ENCODE results near the gene TANK.
"Not testable (repeated sequence)": the region's sequence is repeated elsewhere in the genome, so short reads cannot be mapped to it uniquely, and the experiment has no call there.

The TANK gene

DNA sequence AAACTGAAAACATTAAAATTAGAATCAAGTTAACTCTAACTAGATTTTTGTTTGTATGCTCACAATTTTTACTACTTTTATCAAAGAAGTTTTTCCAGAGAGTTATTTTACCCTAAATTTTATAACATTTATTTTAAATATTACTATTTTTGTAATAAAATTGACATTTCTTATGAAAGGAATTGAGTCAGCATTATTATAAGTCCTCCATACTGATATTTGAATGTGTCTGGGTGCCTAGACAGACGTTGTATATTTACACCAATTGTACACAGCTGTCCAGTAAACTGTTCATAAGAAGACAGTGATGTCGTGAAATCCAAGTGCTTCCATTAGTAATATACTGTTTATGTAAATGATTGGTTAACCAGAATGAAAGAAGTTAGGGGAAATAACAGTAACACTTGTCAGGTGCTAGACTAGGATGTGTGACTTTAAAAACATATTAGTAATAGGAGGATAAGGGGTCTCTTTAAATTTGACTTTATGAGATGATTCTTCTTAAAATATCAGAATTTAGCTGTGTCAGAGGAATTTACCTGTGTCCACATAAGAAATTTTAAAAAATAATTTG, 73.7 kb downstream of the TANK start:
- FAIRE-seq = peak; percentile 61

DNA sequence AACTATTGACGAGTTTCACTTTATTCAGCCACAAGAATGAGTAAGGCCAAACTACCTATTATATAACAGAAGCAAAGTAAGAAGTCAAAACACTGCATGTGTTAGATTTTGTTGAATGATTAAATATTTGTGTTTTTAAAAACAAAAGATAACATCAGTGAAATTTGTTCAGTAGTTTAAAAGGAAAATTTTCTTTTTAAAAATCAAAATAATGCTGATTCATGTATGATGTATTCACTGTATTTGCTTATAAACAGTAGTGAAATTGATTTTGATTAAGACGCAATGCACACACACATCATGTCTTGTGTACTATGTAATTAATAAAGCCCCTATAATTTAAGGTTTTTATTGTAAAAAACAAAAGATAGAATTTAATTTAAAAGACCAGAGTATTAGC, 74.4 kb downstream of the TANK start:
- no peak for FAIRE-seq

DNA sequence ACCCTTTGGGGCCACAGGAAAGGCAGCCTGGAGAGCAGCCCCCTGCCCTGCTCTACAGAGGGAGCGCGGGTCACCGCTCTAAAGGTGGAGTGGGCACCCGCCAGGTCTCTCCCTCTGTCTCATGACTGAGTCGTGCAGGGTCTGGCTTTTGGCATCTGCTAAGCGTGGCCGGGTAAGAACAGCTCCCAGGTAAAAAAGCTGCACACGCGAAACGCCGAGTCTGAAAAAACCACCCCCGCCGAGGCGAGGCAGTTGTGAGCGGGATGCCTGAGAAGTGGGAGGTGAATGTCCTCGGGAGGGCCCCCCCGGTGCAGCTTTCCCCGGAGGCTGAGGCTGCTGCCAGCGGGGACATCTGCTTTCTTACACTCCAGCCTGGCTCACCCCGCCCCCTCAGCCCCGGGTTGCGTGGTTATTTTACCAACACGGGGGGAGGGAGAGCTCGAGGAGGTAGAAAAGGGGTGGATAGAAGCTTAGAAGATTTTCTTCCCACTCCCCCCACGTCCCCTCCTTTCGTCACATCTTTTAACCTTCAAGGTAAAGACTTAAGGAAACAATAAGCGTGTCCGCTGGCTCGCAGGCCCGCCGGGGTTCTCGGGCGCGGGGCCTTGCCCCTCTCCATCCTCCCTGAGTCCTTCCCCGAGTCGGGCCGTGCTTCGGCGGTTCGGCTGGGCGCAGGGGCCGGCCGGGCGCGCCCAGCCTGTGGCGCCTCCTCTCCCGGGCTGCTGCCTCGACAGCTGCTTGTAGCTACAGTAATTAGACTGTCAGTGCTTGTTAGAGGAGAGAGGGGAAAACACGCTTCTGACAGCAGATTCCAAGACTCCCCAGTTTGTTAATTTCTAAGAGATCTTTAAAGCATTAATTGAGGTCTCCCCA, 77.4 kb downstream of the TANK start:
- no peak for FAIRE-seq

DNA sequence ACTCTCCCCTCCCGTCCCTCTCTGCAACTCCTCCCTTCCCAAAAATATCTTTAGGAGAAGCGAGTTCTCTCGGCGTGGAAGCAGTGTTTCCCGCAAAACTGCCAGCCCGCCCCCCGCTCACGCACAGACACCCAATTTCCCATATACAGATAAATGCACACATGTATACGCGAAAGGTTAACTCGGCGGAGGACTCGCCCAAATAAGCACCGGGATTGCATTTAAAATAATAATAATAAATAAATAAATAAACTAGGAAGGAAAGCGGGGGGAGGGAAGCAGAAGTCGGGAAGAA, 78.0 kb downstream of the TANK start:
- FAIRE-seq = no peak

DNA sequence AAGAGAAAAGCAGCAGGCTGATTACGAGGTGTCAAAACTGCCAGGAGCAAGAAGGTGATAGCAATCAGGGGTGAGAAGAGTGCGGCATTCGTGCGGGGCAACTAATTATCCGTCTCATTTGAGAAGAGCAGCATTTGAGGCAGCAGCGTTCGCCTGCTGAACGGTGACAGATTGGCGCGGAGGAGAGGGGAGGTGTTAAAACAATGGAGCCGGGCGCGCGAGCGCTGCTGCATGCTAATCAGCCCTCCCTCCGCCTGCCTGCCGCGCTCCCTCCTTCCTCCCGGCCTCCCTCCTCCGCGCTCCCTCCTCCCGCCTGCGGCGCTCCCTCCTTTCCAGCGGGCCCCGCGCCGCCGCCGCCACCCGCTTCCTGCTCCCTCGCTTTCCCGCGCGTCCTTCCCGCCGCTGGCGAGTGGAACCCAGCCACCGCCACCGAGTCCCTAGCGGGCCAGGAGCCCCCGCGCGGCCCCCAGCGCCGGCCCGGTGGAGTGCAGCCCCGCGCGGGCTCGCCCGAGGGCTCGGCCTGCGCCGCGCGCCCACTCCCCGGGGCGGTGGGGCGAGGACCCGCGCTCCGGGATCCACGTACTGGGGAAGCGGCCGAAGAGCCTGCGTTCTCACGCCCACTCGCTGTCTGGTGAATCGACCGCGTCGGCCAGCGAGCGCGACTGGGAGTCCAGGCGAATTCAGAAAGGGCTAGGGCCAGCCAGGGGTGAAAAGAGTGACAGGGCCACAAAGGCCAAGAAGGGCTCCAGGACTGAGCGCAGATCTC, 78.5 kb downstream of the TANK start:
- no peak for FAIRE-seq

DNA sequence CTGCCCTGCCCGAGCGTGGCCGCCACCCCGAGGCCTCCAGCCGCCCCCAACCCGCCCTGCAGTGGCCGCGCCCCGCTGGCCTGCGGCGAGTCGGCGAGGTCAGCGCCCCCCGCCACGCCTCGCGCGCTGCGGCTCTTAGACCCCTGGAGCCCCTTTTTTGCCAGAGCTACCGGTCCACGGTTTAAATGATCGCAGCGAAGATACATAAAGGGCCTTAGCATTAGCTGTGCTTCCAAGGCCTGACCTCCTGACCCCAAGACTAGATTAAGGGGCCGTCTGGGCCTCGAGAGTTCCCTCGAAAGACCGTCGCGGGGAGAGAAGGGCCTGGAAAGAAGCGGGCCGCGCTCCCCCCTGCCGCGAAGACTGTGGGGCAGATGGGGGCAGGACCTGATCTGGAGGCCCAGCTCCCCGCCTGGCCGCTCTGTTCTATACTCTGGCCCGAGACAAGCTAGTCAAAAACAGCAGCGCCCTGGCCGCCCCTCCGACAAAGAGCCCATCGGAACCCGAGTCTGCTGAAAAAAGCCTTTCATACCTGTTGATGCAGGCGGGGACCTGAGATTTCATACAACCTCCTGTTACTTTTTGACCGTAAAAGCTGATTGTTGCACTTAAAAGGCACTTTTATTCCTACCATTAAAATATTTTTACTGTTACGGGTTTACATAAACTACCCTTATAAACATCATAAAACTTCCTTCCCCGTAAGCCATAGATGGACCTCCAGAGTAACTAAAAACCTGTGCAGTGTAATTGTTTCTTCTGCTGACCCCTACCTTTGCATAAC, 79.3 kb downstream of the TANK start:
- no peak for FAIRE-seq

DNA sequence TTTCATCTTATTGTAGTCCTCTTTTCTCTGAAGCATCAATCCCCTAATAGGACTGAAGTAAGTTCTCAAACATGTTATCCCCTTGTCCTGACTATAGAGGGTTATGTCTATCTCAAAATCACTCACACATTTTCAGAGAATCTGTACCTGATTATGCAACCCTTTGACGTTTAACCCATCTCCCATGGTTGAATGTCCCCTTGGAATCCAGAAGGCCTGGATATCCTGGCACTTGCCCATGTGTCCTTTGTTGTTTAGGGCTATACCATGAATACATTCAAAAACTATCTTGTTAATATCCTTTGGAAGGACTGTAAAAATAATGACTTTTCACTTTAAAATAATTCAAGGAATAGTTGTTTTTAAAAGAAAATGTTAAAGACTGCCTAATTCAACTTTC, 81.7 kb downstream of the TANK start:
- FAIRE-seq = no peak

DNA sequence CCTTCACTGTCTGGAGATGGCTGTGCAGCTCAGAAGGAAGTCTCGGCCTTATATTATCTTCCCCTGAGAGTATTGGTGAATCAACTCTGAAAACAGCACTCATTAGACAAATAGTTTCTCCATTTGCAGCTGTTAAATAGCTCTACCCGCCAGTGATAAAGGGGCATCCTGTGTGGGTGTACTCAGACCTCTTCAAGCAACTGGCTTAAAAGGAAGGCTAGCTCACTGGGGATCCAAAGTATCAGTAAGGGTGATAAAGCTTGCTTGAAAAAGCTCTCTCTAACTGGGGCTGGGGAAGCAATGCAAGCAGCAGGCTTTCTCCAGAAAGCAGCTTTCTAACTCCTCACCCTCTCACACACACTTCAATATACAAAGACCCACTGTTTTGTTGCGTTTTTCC, 83.1 kb downstream of the TANK start:
- FAIRE-seq = no peak

DNA sequence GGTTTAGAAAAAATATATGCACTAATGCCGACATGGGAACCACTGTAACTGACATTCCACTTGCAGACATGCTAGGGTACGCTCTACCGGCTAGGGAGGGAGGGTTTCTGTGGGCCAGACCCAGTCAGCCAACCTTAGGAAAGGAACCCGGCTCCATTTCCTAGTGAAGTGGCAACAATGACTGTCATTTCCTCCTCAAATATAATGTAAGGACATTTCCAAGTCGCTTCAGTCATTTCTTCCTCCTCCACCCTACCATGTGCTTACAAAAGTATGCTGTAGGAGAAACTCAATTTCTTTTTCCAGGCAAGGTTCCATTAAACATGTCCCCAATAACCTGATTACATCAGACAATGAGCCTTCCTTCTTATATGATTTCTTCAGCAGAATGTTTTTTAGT, 83.7 kb downstream of the TANK start:
- no peak for FAIRE-seq

DNA sequence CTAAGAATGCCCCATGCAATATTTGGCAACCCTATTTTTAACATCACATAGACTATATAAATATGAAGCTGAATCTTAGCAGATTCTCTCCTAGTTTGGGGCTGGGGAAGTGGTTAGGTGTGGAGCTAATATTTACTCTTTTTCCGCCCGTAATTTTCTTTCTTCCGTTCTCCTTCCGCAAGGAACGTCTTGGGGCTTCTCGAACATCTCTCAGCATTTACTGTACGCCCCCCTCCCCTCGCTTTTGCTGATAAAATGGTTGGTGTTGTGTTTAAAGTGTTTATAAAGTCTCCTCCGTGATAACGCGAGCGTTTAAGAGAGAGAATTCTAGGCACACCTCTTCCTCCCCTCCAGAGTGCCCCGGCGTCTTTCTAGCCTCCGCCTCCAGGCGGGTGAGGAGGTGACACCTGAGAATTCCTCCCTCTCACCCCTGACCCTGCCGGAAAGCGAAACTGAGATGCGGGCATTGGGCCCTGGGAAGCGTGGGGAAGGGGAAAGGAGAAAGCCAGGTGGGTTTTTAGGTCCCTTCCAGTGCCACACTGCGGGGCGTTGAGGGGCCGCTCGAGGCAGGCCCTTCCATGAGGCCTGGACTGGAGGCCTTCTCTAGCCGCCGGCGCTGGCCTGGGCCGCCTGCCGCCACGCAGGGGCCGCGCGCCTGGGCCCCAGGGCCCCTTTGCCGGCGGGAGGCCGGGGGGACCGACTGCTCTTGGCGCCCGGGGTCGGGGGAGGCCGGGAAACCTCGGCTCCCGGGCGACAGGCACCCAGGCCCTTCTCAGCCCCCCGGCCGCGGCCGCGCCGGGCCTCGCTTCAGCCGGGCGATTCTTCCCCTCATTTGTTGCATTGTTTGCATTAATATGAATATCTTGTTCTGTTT, 84.4 kb downstream of the TANK start:
- not testable (repeated sequence) for FAIRE-seq

DNA sequence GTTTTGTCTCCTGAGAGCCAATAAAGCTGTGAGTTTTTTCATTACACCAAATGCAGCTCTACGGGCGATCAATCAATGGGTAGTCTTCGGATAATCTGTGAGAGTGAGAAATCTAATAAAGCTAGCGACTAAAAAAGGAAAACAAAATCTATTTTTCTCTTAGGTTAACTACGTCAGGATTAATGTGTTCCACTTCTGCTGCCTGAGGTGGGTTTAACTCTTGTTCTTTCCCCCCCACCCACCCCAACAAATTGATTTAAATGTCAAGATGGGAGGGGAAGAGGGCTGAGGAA, 85.0 kb downstream of the TANK start:
- no peak for FAIRE-seq

DNA sequence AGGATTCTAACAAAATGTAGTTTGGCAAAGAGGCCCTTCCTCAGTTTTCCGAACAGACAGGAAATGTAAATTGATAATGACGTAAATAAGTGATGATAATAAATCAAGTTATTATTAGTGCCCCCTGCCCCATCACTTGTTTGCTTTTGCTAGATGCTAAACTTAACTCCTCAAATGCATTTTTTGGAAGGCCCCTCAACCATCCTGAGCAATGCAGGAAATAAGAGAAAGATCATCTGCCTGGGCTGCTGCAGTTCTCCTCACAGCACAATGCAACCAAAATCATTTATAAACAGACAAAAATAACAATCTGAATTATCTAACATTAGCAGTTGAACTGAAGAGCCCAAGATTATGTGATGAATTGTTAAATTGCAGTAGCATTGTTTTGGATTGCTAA, 85.4 kb downstream of the TANK start:
- no peak for FAIRE-seq

DNA sequence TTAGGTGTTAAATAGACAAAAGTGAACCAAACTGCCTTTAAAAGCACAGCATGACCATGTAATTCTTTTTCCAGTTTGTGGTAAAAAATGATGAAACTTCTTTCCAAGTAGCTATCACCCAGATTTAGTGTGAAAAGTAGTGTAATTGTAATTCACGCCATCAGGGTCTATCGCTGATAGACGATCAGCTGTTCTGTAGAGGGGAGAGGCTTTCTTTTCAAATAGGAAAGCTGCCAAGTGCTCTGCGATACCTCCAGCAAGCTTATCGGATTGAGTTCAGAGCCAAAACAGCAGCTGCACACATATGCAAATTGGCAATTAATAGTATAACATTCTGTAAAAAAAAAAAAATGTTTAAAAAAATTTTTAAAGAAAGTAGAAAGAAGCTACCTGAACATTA, 86.1 kb downstream of the TANK start:
- no peak for FAIRE-seq

DNA sequence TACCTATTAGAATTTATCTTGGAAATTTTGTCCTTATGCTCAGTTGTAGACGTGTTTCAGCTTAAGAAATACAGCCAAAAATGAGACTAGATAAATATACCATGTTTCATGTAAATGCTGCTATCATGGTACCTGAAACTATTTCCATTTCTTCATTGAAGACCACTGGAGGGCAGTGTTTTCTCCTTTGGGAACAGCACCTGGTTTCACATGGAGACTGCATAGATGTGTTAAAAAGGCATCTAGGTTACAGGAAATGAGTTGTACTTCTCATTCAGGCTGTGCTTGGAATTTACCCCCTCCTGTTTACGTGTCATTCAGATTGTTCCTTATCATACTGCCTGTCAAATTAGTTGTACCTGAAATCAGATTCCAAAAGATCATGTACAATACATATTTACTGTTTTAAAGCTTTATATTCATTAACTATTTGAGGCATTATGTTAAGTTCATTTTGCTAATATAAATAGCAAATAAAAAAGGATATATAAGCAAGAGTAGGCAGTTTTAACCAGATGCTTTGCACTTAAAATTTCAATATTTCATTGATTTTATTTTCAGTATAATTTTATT, 90.7 kb downstream of the TANK start:
- FAIRE-seq = peak; percentile 96

DNA sequence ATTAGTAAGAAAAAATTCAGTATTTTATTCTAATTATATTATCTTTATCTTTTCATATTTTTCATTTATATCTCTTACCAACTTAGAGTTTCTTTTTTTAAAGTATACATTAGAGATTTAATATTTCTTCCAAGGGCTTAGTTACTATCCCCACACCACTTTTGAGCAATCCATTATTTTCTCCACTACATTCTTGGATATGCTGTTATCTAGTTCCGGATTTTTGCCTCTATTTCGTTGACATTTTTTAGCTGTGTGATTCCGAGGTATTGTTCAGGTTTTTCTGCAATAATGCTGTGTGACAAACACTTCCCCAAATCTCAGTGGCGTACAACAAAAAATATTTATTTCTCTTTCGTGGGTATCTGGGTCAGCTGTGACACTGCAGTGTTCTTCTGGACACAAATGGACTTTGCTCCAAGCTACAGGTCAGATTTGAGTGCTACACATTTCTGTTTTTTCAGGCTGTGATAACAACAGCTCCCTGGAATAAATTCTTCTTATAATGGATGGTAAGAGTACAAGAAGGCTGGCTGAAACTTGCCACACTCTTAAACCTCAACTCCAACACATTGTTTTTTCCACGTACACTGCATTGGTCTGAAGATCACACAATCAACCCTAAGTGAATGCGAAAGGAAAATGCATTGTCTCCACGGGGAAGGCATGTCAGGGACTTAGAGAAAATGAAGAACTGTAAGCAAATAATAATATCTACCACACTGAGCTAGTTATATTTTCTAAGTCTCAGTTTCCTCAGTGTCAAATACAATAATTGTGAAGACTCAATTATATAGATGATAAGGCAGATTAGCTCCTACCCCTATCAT, 97.1 kb downstream of the TANK start:
- FAIRE-seq = peak; percentile 75

DNA sequence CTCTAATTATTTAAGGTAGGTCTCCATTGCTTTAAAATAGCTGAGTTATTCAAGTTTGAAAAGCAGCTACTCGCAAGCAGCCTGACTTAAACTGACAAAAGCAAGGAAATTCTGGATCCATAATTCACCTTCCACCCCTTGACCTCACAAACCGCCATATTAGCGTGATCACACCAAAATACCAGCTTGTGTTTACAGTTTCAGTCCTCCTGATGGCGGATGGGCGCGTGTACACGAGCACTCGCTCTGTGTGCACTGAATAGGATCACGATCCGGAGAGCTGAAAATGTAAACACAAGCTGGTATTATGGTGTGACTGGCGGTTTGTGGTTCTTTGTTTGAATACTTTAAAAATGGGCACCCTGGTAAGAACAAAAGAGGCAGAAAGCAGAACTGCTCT, 105.6 kb downstream of the TANK start:
- FAIRE-seq = no peak

DNA sequence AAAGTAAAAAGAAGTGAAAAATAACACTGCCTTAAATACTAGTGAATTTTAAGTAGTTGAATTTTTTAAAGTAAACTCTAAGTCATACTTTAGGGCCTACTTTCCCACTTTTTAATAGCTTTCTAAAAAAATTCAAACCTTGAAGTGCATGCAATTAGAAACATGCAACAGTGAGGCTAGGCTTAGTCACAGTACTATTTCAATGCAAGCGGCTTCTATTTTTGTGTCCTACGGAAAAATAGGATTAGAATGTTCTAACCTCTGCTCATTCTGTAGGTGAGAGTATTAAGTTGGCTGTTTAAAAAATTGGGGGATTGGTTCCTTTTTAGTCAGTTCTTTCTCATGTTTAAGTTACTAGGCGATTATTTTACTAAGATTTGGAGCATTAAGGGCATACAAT, 108.9 kb downstream of the TANK start:
- FAIRE-seq = no peak

DNA sequence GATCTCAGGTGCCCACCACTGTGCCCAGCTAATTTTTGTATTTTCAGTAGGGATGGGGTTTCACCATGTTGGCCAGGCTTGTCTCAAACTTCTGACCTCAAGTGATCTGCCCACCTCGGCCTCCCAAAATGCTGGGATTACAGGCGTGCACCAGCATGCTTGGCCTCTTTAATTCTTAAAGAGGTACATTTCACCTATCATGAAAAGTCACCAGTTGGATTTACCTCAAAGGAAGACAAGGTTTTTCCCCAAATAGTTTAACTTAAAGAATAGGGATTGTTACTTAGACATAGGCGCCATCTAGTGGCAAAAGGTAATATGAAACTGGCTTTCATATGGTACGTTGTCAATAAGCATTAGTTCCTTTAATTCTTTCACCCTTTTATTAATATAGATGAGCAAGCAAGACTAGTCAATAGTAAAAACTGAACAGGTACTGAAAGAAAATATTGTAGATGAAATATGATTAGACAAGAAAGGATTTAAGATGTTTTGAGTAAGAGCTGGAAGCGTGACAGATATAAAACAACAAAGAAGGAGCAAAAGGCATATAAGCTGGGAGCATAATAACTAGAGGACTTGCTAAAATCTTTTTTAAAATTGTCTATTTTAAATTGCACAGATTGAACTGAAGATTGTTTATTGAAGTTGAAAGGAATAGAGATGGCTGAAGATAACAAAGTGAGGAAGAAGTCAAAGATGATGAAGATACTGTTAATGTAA, 113.0 kb downstream of the TANK start:
- peak; percentile 98 for FAIRE-seq

DNA sequence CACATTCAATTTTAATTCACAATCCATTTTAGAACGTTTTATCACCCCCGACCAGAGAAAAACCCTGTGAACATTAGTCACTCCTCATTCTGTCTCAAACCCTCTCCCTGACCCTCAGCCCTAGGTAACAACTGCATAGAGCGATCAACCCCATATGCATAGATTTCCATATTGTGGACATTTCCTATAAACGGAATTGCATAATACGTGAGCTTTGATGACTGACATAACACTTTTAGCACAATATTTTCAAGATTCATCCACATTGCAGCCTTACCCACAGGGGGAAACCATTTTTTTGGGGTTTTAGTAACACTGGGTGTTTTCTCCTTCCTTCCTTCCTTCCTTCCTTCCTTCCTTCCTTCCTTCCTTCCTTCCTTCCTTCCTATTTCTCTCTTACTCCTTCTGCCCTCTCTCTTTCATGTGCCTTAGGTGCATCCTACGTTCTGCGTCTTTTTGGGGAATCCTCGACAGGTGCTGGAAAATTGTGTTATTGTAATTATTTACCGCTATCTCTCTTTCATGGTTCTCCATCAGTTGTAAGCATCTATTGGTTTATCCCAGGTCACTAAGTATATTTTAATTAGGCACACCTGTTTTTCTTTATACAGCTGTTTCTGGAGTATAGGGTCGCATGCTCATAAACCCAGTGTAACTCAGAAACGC, 118.5 kb downstream of the TANK start:
- not testable (repeated sequence) for FAIRE-seq

DNA sequence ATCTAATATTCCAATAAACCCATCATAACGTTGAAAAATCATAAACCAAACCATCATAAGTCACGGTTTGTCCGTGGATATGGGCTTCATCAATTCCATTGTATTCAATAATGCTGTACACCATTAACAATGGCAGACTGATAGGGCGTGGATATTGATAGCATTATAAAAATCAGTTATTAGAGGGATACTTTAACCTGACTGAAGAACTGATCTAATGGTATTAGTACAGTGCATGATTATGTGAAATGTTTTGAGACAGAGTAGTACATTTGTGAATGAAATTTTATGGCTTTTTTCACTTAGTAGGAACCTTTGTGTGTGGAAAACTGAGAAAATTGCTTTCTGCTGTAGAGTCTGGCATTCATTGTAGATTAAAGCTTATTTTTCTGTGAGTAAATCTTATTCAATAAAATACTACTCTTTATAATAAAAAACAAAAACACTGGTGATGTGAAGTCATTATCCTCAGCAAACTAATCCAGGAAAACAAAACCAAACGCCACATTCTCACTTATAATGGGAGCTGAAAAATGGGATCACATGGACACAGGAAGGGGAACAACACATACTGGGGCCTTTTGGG, 119.1 kb downstream of the TANK start:
- not testable (repeated sequence) for FAIRE-seq
